OCI-LY3 (cell line): ENCODE results near the gene ACTR6.

Source experiments
- H2AFZ ChIP-seq: fragments of 200-600, 300-600 bp; shearing (Covaris generic); 2 replicates; pipeline ENCODE4 v1.6.0; 2014; ENCODE audit warnings: antibody characterized with exemption, low read depth, low read length
- H3K27ac ChIP-seq: fragments of 200-600, 300-600 bp; sonication (generic); 2 replicates; pipeline ENCODE4 v1.5.1; 2014; ENCODE audit warnings: mild to moderate bottlenecking, low read length, moderate library complexity, mixed read lengths
- H3K27me3 ChIP-seq: fragments of 200-600, 300-600 bp; sonication (generic); 2 replicates; pipeline ENCODE4 v1.6.1; 2014; ENCODE audit warnings: low read depth, low read length, mixed read lengths
- H3K36me3 ChIP-seq: fragments of 200-600, 300-600 bp; sonication (generic); replicated peaks from 2 replicates; pipeline ENCODE3; 2014; ENCODE audit warnings: low read depth, low read length, mixed read lengths
- H3K4me1 ChIP-seq: fragments of 300-600, 200-600 bp; sonication (generic); 2 replicates; pipeline ENCODE4 v1.6.1; 2014; ENCODE audit warnings: low read length, mixed read lengths
- H3K4me2 ChIP-seq: fragments of 200-600, 300-600 bp; sonication (generic); 2 replicates; pipeline ENCODE4 v1.6.1; 2014; ENCODE audit warnings: low read length, mixed read lengths
- H3K4me3 ChIP-seq: fragments of 300-600, 200-600 bp; sonication (generic); 2 replicates; pipeline ENCODE4 v1.5.1; 2014; ENCODE audit warnings: antibody characterized with exemption, mild to moderate bottlenecking, low read length, moderate library complexity
- H3K79me2 ChIP-seq: fragments of 300-600, 200-600 bp; shearing (Covaris generic); 2 replicates; pipeline ENCODE4 v1.6.1; 2014; ENCODE audit warnings: mild to moderate bottlenecking, low read length, mixed read lengths
- H3K9ac ChIP-seq: fragments of 300-600, 200-600 bp; shearing (Covaris generic); 2 replicates; pipeline ENCODE4 v1.6.0; 2014; ENCODE audit warnings: mild to moderate bottlenecking, low read length, moderate library complexity
- H3K9me3 ChIP-seq: fragments of 200-600, 300-600 bp; shearing (Covaris generic); 2 replicates; pipeline ENCODE4 v1.6.1; 2014; ENCODE audit warnings: low read length, mixed read lengths; ENCODE audit not compliant: insufficient read depth
- H4K20me1 ChIP-seq: fragments of 200-600, 300-600 bp; sonication (generic); 2 replicates; pipeline ENCODE4 v1.6.1; 2016; ENCODE audit warnings: low read length, mixed read lengths; ENCODE audit not compliant: insufficient read depth
- CTCF ChIP-seq: fragments of 200-600, 300-600 bp; sonication (generic); IDR thresholded peaks from 2 replicates; pipeline ENCODE4 v1.5.1; 2014; ENCODE audit warnings: antibody characterized with exemption, low read length, low read depth
- EZH2phosphoT487 ChIP-seq: fragments of 200-600 bp; shearing (Covaris generic); IDR thresholded peaks from 2 replicates; pipeline ENCODE4 v1.6.1; 2018; ENCODE audit warnings: antibody characterized with exemption, mixed run types, low read depth

The ACTR6 gene

GRCh38 chr12:100247765-100248164, 47.1 kb downstream of the ACTR6 start:
- Histone ChIP-seq H3K4me1 (0 out of 2 replicates have a peak, but pooled peaks cover 4% of the 10 kb centered on the region), H2AFZ (no peak overlapping the region), H3K36me3 (no peaks in the 10 kb centered on the region), H3K27me3 (no peaks in the 10 kb centered on the region), H3K4me2 (no peak overlapping the region), H3K9ac (no peak overlapping the region), H3K79me2 (no peaks in the 10 kb centered on the region), H3K9me3 (no peaks in the 10 kb centered on the region), H3K27ac (no peak overlapping the region), H4K20me1 (no peaks in the 10 kb centered on the region), H3K4me3 (no peak overlapping the region)
- no peak for TF ChIP-seq EZH2phosphoT487
- TF ChIP-seq CTCF, result no peak

GRCh38 chr12:100248886-100249285, 48.3 kb downstream of the ACTR6 start:
- no peaks in the 10 kb centered on the region for H4K20me1 ChIP-seq
- H3K4me1 ChIP-seq, result 0 out of 2 replicates have a peak, but pooled peaks cover 4% of the 10 kb centered on the region
- no peak overlapping the region for H3K4me2 ChIP-seq
- no peaks in the 10 kb centered on the region for H3K79me2 ChIP-seq
- H3K4me3 ChIP-seq, result no peak overlapping the region
- no peak overlapping the region for H3K27ac ChIP-seq
- TF ChIP-seq EZH2phosphoT487 (no peak), CTCF (no peak)
- no peaks in the 10 kb centered on the region for H3K36me3 ChIP-seq
- no peak overlapping the region for H3K9ac ChIP-seq
- H3K9me3 ChIP-seq, result no peaks in the 10 kb centered on the region
- no peaks in the 10 kb centered on the region for H3K27me3 ChIP-seq
- no peak overlapping the region for H2AFZ ChIP-seq

DNA sequence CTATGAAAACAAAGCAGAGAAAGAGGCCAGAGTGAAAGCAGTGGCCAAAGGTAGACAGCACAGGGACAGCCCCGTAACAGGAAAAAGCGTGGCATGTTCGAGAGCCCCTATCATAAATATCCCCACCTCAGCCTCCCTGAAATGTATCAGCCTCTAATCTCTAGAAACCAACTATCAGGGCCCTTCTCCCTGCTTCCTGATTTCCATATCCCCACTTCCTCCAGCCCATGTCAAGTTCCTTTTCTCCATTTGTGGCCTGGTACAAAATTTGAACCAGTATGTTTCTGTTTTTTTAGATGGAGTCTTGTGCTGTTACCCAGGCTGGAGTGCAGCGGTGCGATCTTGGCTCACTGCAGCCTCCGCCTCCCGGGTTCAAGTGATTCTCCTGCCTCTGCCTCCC, 49.3 kb downstream of the ACTR6 start:
- Histone ChIP-seq H4K20me1 (no peaks in the 10 kb centered on the region), H3K9me3 (no peaks in the 10 kb centered on the region), H3K9ac (no peak overlapping the region), H3K4me2 (no peak overlapping the region), H3K4me1 (0 out of 2 replicates have a peak, but pooled peaks cover 4% of the 10 kb centered on the region), H3K36me3 (no peaks in the 10 kb centered on the region), H3K79me2 (no peaks in the 10 kb centered on the region), H3K27me3 (no peaks in the 10 kb centered on the region), H2AFZ (no peak overlapping the region), H3K4me3 (no peak overlapping the region), H3K27ac (no peak overlapping the region)
- TF ChIP-seq EZH2phosphoT487, result no peak
- TF ChIP-seq CTCF, result no peak

DNA sequence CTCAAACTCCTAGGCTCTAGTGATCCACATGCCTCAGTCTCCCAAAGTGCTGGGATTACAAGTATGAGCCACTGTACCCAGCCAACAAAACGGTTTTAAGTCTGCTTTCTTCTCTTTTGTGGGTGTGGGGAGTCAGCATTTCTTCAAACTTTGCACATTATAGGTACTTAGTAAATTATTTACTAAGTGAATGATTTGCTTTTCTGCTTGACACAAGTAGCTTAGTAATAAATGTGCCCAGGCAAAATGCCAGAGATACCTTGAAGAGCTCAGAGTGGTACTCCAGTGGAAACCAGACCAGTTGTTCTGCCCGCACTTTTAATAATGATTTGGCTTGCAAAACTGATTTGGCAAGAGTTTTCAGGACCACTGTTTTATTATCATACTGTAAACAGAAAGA, 51.3 kb downstream of the ACTR6 start:
- Histone ChIP-seq H2AFZ (no peak overlapping the region), H3K27ac (no peak overlapping the region), H3K4me3 (no peak overlapping the region), H3K79me2 (no peaks in the 10 kb centered on the region), H3K9ac (no peak overlapping the region), H3K27me3 (no peaks in the 10 kb centered on the region), H3K36me3 (no peaks in the 10 kb centered on the region), H3K4me2 (no peak overlapping the region), H3K4me1 (0 out of 2 replicates have a peak, but pooled peaks cover 4% of the 10 kb centered on the region), H4K20me1 (no peaks in the 10 kb centered on the region), H3K9me3 (no peaks in the 10 kb centered on the region)
- TF ChIP-seq EZH2phosphoT487, result no peak
- TF ChIP-seq CTCF, result no peak
